Left hindlimb (tissue), 1 donor: Measurements from ENCODE around the gene ONECUT1.
"Not testable (repeated sequence)": the region's sequence is repeated elsewhere in the genome, so short reads cannot be mapped to it uniquely, and the experiment has no call there.

ENCODE experiments used
- DNase-seq: peaks from one replicate; pipeline ENCODE4 v3.0.0-alpha.2; 2018

ONECUT1 gene

DNA sequence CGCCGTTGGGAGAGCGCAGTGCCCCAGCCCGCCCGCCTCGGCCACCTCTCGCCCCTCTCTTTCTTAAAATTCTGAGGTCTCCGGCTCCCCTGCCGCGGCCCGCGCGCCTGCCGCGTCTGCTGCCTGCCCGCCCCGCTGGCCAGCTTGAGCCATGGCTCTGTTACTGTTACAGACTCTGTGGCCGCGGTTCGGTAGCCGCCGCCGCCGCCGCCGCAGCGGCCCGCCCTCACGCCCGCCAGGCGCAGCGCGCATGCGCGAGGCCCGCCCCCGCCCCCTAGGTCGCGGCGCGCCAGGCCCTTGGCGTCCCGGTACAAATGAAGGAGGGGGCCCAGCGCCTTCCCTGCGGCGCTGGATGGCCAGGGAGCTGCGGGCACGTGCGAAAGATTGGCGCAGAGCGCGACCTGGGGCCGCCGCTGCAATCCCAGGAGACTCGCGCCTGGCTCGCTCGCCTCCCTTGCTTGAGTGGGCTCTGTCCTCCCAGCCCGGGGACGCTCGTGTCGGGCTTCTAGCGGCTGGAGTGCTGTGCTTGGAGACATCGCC, at the start of gene ONECUT1:
TSS of gene ONECUT1 (minus strand) at position 168 of the 540 bp plus-strand sequence. CDS start 452 bp downstream, outside the sequence.
- DNase-seq, result peak; percentile 56

DNA sequence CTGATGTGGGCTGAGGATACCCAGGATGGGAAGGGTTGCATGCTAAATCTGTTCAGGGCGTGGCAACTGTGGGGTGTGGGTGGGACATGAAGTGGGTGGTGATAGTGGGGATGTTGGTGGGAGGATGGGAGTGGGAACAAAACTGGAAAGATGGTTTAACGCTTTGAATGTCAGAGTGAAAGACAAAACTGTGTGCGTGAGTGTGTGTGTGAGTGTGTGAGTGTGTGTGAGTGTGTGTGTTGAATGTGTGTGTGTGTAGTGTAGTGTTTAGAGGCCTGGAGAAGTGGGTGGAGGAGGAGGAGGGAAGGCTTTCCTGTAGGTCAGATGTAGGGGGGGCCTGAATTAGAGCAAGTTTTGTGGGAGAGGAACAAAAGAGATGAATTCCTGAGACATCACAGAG, 44.2 kb upstream of the ONECUT1 start:
- DNase-seq, result no peak

DNA sequence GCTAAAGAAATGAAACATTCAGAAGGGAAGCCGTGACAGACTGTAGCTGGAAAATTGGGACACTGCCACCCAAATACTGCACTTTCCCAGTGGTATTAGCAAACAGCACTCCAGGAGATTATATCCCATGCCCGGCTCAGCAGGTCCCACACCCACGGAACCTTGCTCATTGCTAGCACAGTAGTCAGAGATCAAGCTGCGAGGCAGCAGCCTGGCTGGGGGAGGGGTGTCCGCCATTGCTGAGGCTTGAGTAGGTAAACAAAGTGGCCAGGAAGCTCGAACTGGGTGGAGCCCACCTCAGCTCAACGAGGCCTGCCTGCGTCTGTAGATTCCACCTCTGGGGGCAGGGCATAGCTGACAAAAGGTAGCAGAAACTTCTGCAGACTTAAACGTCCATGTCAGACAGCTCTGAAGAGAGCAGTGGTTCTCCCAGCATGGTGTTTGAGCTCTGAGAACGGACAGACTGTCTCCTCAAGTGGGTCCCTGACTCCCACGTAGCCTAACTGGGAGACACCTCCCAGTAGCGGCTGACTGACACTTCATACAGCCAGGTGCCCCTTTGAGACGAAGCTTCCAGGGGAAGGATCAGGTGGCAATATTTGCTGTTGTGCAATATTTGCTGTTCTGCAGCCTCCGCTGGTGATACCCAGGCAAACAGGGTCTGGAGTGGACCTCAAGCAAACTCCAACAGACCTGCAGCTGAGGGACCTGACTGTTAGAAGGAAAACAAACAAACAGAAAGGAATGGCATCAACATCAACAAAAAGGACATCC, 34.2 kb upstream of the ONECUT1 start:
- DNase-seq, result not testable (repeated sequence)

DNA sequence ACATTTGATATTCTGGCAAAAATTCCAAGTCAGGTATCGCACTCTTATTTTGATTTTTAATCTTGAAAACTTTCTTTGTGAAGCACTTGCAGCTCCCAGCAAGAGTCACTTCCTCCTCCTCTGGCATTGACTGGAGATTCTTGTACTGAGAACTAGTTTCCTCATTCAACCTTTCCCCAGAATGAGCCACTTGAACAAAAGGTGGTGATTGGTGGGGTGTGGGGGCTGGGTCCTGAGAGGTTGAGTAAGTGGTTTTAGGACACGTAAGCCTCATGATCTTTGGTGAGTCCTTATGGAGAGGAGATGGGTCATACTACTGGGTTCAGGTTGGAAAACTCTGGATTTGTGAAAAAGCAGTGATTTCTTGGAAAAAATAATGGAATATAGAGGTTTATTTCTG, 32.3 kb upstream of the ONECUT1 start:
- DNase-seq, result no peak

DNA sequence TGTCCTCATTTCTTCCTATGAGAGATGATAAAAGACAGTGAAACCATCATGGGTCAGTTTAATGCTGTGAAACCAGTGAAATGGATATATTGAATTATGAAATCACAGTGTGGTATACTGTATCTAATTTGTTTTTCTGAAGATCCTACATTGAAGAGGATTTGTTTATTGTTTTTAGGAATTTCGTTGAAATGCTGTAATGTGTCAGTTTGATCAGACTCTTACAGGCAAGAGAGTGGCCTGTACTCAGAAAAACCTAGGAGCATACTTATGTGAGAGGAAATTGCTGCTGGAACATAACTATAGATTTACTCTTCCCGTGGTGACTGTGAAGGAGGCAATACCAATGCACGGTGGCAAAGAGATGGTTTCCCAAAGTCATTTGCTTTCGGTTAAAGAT, 29.1 kb upstream of the ONECUT1 start:
- no peak for DNase-seq

DNA sequence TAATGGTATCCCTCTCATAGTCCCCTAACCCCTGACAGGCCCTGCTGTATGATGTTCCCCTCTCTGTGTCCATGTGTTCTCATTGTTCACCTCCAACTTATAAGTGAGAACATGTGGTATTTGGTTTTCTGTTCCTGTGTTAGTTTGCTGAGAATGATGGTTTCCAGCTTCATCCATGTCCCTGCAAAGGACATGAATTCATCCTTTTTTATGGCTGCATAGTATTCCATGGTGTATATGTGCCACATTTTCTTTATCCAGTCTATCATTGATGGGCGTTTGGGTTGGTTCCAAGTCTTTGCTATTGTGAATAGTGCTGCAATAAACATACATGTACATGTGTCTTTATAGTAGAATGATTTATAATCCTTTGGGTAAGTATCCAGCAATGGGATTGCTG, 25.8 kb upstream of the ONECUT1 start:
- DNase-seq, result not testable (repeated sequence)

DNA sequence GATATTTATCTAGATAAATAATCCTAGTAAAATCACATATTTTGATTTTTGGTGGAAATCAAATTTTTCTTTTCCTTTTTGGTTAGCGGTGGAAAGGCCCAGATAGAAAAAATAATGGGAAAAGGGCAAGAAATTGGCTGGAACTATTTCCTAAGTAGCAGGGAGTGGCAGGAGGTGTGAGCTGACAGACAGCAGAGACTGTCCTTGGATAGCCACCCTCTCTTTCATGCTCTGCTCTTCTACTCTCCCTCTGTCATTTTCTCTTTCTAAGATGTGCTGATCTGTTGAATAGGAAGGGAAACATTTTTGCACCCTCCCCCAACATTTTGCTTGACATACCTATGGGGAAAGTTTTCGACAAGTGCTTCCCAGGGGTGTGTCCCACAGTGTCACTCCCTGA, 18.9 kb upstream of the ONECUT1 start:
- DNase-seq, result no peak

DNA sequence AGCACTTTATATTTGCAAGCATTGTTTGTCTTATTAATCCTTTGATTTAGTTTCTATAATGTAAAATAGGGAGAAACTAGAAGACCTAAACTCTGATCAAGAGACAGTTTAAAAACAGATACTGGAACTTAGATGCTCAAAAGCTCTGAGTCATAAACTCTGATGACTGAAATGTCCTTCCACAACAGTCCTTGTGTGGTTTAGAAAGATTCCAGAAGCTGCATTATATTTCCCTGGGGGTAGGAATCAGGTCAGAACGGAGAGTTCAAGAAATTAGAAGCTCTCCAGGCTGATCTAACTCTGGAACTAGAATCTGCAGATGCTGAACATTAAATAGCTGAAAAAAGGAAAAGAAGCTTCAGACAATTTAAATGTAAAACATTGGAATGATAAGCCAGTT, 18.3 kb upstream of the ONECUT1 start:
- DNase-seq, result no peak

DNA sequence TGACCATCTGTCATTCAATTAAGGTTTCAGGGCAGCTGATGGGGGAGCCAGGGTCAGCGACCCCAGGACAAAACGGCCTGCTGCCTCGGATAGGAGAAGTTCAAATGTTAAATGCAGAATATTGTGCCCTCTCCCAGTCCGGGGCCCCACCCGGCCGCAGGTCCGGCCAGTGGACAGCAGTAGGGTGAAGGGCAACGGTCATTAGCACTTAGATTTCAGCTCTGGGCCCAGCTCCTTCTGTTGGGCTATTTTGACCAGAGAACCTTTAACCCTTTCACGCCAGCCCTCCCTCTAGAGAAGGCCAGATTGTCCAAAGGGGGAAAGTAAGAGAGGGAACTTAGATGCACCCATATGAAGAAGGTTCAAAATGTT, 16.1 kb upstream of the ONECUT1 start:
- DNase-seq, result no peak

DNA sequence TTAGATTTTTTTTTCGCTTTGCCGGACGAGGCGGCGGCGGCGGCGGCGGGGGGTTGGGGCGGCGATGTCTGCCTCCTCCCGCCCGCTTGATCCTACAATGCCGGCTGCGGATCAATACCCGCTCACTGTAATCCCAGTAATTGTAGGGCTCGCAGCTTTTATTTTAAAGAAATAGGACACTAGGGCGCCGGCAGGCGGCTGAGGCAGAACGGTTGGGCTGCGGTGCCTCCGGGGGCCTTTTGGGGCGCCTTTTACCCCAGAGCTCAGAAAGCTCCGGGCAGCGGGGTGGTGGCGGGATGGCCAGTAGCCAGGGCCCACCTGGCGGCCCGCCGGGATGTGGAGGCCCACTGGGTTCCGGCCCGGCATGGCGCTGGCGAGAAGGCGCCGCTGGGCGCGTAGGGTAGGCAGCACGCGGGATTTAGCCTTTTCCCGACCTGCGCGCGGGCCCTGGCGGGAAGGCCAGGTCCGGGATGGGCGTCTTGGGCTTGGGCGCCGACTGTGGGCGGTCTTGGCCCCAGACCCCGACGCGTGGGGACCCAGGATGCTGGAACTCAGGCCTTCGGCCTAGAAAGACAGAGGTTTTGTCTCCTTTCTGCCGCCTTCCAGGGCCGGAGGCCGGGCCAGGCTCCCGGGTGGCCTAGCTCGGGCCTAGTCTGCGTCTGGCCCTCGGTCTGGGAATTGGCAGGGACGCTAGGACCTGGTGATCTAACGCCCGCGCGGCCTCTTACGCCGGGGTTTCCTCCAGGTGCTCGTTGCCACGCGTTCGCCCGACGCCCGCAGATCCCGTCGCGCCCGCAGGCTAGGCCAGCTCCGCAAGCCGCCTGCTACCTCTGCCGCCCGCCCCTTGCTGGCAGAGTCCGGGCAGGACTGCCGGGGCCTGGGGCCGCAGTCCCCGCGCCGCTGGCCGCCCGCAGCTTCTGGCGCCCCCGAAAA, 15.5 kb upstream of the ONECUT1 start:
- no peak for DNase-seq

DNA sequence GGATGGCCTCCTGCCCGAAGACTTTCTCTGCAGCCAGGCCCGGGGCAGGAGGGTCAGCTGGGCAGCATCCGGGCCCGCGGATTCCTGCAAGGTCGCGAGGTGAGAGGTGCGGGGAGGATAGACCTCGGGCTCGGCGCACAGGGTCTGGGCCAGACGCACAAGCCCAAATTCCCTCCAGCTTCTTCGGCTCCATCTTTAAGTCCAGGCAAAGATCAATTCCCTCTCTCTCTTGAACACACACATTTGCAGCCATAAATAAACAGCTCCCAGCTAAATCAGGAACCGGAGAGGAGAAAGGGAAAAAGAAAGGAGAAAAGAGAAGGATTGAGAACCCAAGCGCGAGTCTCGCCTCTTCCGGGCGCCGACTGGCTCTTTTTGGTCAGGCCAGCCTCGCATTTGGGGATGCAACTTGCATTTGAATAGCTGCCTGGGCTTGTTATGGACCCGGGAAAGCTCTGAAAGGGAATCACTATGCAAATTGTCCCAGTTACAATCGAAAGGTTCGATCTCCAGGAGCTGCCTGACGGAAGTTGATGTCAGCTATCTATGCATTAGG, 14.5 kb upstream of the ONECUT1 start:
- no peak for DNase-seq

DNA sequence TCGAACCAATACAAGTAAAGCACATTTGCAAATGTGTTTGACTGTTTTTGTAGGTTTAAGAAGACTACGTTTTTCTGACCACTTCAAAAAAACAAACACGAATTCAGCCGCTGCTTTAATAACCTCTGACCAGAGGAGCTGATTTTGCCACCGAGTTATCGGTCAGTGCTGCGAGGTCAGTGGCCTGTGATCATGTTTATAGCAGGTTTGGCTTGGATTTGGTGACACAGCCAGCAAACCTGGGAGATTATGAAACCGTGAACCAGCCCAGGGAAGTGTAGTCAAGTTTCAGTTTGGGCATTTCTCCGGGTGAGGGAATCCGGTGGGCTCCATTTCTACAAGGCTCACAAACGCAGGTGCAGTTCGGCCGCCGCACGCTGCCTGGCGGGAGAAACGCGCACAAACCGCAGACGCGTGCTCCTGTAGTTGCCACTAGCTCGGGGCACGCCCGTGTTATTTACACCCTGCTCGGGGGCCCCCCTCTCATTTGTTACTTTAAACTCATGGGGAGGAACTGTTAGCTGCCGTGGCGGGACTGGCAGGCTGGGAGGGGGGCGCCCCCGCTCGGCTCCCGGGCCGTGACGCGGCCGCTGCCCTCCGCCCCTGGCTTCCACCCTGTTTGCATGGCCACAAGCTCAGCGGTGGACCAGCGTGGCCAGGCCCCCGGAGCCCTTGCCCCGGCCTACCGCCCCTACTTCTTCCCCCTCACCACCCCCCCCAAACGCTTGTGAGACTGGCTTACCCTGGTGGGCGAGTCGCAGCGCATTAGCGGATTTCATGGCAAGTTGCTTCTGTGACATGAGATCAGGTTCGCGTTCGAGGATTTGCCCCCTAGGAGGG, 13.6 kb upstream of the ONECUT1 start:
- DNase-seq, result no peak

DNA sequence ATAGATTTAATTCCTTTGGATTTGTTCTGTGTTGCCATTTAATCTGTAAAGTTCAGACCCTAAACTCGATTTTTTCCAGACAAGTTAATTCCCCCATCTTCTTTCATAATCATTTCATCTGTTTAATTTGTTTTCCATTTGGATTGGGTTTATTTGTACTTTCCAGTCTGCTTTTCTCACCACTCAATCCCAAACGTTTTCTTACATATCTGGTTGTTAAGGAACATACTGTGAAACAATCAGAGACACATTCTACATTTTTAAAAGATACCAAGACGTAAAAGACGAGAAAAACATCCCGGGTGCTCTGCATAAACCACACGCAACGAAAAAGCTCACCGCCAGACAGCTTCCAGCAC, 13.0 kb upstream of the ONECUT1 start:
- DNase-seq, result no peak

DNA sequence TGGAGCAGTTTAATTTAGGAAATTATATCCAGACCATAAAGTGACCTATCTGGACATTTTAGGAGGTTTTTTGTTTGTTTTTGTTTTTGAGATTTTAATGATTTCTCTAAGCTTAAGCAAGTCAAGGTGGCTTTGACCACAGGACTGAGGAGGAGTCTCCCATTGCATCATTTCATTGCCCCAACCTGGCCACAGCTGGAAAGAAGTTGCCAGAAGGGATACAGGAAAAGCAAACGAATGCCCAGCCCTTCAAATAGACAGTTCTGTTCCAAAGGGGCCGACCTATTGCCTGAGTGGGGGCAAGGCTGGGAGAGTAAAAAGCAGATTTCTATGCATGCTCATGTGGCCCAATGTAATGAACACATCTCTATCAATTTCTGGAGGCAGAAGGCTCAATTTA, 12.0 kb upstream of the ONECUT1 start:
- no peak for DNase-seq

DNA sequence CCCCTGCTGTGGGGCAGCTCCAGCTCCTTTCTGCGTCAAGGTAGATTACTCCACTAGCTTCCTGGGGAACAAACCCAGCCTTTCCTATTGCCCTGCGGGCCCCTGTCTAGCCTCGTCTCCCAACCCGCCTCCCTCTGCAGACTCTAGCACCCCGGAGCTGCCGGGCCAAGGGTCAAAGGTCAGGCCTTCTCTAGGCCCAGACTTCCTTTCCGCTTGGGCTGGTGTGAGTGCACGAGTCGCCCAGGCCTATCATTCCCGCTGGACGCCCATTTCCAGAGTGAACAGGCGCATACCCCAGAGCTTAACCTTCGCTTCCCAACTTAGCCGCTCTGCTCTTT, 11.6 kb upstream of the ONECUT1 start:
- DNase-seq, result no peak

DNA sequence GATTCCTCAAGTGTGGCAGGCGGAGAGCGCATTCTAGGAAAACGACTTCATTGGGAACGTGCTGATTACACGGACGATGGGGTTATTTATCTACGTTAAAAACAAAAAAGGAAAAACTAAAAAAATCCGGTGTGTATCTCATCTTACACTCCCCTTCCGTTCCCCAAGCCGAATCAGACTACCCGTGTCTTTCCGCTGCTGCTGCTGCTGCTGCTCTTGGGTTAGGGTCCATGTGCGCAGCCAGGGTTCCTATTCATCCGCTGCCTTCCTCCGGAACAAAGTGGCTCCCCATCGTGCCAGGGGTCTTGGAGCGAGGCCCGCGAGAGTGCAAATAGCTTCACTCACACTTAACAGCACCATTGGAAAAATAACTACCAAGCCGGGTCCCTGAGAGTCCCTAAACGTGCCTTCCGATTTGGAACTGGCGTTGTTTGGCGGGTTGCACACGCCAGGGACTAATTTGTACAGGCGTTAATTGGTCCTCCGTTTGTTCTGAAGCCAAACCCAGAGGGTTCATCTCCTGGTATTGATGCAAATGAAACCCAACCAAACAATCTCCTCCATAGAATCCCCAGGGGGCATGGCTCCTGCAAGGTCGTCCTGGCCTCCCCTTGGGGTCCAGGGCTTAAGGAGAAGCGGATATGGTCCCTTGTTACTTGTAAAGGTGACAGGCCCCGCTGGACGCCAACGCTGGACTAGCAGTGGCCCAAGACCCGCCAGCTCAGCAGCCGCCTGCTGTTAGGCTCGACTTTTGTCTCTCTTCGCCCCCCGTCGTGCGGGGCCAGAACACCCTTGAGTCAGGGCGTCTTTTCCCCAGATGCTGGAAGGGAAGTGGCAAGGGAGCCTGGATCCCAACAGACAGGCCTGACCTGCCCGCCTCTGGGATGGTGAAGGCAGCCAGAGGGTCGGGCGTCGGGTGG, 11.0 kb upstream of the ONECUT1 start:
- no peak for DNase-seq

DNA sequence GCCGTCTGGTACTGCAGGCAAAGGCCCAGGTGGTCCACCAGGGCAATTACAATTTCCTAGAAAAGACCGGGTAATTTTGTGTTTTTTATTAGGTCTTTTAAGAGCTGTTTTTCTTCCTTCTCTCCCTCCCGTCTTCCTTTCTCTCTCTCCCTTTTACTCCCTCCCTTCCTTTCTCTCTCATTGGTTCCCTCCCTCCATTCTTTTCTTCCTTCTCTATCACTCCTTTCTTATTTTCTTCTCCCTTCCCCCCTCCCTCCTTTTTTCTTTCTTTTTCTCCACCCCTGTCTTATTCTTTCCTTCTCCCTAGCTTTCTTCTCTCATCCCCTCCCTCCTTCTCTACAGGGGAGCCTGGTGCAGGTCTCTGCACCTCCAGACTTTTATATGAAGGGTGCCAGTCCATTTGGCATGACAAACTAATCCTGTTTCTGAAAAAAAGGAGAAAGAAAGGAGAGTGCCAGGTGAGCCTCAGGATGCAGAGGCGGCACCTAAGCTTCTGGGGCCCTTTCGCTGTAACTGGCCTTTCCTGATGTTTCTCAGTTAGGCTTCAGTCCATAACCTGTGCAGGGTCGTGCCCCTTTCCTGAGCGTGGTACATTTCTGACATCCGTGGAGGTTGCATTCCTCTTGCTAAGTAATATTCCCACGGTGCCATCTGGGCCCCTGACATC, 9.1 kb upstream of the ONECUT1 start:
- no peak for DNase-seq

DNA sequence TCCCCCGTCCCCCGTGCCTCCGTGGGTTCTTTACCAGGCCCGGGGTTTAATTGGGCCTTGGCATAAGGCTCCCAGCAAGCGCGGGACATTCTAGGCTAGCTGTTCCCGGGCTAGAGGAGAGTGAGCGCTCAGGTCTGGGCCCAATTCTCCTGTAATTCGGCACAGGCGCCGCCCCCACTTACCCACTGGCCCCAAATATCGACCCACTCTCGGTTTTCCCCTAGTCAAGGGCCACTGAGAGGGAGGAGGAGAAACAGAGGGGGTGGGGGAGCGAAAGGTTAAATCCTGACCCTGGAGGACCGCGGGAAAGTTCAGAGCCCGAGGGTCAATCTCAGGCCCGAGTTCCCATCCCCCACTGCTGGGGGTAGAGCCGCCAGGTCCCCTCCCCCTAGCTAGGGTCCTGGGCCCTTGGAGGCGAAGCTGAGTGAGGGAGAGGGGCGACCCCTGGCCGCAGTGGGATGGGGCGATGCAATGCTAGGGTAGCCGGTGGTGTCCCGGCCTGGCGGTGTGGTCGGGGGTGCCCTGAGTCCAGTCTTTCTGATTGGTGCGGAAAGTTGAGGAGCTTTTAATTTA, 8.5 kb upstream of the ONECUT1 start:
- no peak for DNase-seq

DNA sequence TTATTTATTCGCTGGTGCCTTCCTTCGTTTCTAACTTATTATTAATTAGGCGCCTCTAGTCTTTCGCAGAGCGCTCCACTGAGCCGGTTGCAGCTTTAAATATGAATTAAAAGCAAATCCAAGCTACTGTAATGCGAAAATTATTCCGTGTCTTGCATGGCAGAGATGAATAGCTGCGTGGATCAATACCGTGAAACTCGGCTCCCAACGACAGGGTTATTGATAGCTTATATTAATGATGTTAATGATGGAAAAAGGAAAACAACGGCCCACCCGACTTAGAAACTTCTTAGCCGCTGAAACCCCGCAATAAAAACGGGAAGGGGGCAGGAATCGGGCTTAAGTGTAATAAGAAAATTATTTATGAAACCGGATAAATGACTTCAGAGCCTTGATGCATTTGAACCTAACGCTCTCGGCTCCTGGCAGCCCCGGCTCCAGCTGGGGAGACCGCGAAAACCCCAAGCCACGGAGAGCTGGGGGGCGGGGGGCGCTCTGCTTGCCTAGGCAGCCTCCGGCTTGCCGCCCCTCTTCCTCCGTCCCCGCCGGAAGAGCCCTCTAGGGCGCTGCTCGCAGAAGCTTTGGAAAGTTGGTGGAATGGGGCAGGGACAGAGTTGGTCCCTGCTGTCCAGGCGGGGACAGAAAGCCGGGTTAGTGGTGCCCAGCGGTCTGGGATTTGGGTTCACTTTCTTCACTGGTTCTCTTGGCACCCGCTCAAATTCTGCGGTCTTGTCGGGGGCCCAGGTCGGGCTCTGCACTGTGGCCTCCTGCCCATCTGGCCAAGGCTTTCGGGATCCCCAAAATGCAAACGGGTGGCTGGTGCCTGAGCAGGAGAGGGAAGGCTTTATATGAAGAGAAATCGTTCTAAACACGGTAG, 7.7 kb upstream of the ONECUT1 start:
- no peak for DNase-seq
